ENCODE measurements around the gene TSPAN5.

TSPAN5 gene

DNA sequence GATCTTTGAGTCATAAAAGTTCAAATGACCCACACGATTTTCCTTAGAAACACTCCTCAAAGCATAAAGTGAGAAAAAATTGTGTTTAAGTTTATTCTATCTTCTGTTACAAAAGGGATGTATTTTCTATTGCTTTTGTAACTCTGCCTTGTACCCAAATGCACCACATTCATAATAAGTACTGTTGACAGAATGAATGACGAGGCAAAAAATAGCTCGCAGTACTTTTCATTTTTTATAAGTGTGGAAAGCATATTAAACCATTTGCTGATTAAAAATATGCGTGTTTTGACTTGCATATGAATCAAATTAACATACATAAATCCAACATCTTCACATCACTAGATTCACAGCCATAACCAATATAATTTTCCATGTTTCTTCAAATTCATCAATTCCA lies 11.2 kb upstream of the TSPAN5 start:
- DNase-seq (ENCODE audit: low read depth in 1 of 2, low spot score in 1 of 2), result no peak
- no peak for TF ChIP-seq JUND (IDR thresholded peaks at IDR 0.05; ENCODE audit: low read depth)
- in situ Hi-C loops (cut with HindIII; ENCODE audit: low pct_unique_long_range_greater_than_20kb, low sequenced_read_pairs), result no loop called here

- TF ChIP-seq JUND (IDR thresholded peaks at IDR 0.05; ENCODE audit: low read depth), result no peak
- in situ Hi-C loops (cut with HindIII; ENCODE audit: low pct_unique_long_range_greater_than_20kb, low sequenced_read_pairs), result no loop called here
These were observed 6.5 kb upstream of the TSPAN5 start for GRCh38 chr4:98664959-98665358.

DNA sequence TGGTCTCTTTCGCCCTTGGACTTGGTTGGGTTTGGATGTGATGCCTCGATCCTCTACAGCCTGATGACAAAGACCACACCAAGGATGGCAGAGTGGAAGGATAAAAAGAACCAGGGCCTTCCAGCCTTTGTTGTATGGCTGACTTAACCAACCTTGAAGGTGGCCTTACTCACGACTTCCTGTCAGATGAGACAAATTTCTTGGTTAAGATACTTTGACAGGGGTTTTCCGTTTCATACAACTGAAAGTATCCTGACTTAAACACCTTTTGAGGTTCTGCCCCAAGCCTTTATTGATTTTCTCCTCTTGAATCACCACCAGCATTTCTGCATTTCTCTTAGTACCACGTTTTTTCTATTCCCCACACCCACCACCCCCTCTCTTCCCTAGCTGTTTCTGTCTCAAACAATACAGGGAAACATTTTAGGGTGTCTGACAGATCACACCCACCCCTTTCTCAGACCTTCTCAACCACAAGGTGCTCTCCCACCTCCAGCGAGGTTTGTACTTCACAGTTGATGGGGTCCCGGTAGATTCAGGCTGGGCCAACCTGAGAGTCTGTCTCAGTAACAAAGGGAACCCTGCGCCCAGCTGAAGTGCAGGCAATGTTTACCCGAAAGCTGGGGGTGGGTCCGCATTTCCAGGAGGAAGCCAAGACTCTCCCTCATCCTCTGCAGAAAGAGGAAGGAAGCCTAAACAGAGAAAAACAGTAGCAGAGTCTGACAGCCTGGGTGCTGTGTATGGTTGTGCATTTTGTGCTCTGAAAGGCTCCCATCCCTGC lies 5.0 kb upstream of the TSPAN5 start:
- no peak for TF ChIP-seq JUND (IDR thresholded peaks at IDR 0.05; ENCODE audit: low read depth)
- in situ Hi-C loops (cut with HindIII; ENCODE audit: low pct_unique_long_range_greater_than_20kb, low sequenced_read_pairs), result no loop called here
- no peak for DNase-seq (ENCODE audit: low read depth in 1 of 2, low spot score in 1 of 2)

More at GRCh38 chr4:98664959-98665358, 6.5 kb upstream of the TSPAN5 start:
- DNase-seq (ENCODE audit: low read depth in 1 of 2, low spot score in 1 of 2), result no peak

- in situ Hi-C loops (cut with HindIII; ENCODE audit: low pct_unique_long_range_greater_than_20kb, low sequenced_read_pairs), result no loop called here
- no peak for TF ChIP-seq JUND (IDR thresholded peaks at IDR 0.05; ENCODE audit: low read depth)
- DNase-seq (ENCODE audit: low read depth in 1 of 2, low spot score in 1 of 2), result peak in 1 of 2 experiments; percentile 23
These were observed 4.3 kb upstream of the TSPAN5 start for GRCh38 chr4:98662626-98663225.

DNA sequence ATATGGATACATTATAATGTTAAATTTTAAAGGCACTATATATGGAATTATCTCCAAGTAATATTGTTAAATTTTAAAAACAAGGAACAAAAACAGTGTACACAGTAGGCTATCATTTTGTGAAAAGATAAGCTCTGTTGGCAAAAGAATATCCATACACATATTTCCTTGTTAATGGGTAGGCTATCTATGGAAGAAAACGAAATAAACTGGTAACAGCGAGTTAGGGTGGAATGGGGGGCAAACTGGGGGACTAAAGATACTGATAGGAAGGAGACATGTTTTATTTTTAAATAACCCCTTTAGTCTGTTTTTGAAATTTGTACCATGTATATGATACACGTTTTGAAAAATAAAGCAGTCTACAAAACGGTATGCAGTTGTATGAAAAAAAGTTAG lies 3.6 kb upstream of the TSPAN5 start:
- no peak for TF ChIP-seq JUND (IDR thresholded peaks at IDR 0.05; ENCODE audit: low read depth)
- DNase-seq (ENCODE audit: low read depth in 1 of 2, low spot score in 1 of 2), result no peak
- in situ Hi-C loops (cut with HindIII; ENCODE audit: low pct_unique_long_range_greater_than_20kb, low sequenced_read_pairs), result no loop called here

GRCh38 chr4:98661371-98662054 lies 3.1 kb upstream of the TSPAN5 start:
- TF ChIP-seq JUND (IDR thresholded peaks at IDR 0.05; ENCODE audit: low read depth), result no peak
- DNase-seq (ENCODE audit: low read depth in 1 of 2, low spot score in 1 of 2), result no peak
- in situ Hi-C loops (cut with HindIII; ENCODE audit: low pct_unique_long_range_greater_than_20kb, low sequenced_read_pairs), result no loop called here

- in situ Hi-C loops (cut with HindIII; ENCODE audit: low pct_unique_long_range_greater_than_20kb, low sequenced_read_pairs), result no loop called here
- DNase-seq (ENCODE audit: low read depth in 1 of 2, low spot score in 1 of 2), result peak in 1 of 2 experiments; percentile 12
- TF ChIP-seq JUND (IDR thresholded peaks at IDR 0.05; ENCODE audit: low read depth), result no peak
These were observed 1.5 kb upstream of the TSPAN5 start for GRCh38 chr4:98659741-98660462.

DNA sequence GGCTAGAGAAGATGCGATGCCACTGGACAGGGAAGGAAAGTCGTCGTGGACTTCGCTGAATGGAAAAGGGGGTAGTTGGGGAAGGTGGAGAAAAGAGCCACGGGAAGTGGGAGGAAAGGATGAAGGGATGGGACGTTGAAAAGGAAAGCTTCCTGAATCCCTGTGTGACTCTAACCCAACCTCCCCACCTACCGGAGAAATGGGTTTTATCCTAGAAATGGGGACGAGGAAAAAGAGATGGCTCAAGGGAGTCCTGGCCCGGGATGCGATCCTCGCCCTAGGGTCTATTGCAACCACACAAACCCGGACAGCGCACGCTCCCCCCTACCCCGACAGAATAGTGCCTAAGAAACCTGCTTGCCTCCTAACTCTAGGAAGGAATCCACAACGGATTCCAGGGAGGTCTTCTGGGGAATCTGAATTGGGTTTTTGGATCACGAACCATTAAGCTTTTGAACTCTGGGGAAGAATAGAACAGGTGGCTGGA lies 738 bp upstream of the TSPAN5 start:
- DNase-seq (ENCODE audit: low read depth in 1 of 2, low spot score in 1 of 2), result peak in 1 of 2 experiments; percentile 43
- in situ Hi-C loops (cut with HindIII; ENCODE audit: low pct_unique_long_range_greater_than_20kb, low sequenced_read_pairs), result no loop called here

DNA sequence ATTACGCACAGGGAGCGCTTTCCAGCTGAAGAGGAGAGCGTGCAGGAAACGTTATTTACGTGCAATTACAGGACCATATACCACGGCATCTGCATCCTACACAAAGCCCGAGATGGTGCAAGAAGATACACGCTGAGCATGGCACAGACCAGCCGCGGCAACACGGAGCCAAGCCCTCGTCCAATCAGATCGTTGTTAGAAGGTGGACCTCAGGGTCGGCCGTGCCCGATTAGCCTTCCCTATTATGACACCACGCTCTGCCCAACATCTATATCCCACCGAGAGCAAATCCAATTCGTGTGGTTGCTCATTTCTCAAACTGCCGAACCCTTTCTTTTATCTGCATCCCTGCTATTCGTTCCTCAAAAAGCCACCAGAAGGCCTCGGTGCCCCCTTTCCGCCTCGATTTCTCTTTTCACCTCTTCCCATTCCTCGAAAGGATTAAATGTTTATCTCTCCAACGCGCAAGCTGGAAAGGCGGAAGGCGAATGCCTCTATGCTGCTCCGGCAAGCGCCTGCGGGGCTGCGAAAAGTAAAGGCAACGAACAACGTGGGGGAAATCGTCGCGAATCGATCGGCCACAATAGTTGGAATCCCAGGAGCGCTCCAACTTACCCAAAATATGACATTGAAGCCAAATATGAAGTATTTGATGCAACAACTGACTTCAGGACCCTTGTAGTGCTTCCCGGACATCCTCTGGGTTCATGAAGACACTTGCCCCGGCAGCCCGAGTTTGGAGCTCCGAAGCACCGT lies 702 bp downstream of the TSPAN5 start:
- in situ Hi-C loops (cut with HindIII; ENCODE audit: low pct_unique_long_range_greater_than_20kb, low sequenced_read_pairs), result no loop called here
- peak; percentile 12 to 41 for DNase-seq (ENCODE audit: low read depth in 1 of 2, low spot score in 1 of 2)
- no peak for TF ChIP-seq JUND (IDR thresholded peaks at IDR 0.05; ENCODE audit: low read depth)

More for the DNA sequence above, 738 bp upstream of the TSPAN5 start:
- no peak for TF ChIP-seq JUND (IDR thresholded peaks at IDR 0.05; ENCODE audit: low read depth)

GRCh38 chr4:98656886-98657285 lies 1.5 kb downstream of the TSPAN5 start:
- in situ Hi-C loops (cut with HindIII; ENCODE audit: low pct_unique_long_range_greater_than_20kb, low sequenced_read_pairs), result no loop called here
- no peak for TF ChIP-seq JUND (IDR thresholded peaks at IDR 0.05; ENCODE audit: low read depth)

DNA sequence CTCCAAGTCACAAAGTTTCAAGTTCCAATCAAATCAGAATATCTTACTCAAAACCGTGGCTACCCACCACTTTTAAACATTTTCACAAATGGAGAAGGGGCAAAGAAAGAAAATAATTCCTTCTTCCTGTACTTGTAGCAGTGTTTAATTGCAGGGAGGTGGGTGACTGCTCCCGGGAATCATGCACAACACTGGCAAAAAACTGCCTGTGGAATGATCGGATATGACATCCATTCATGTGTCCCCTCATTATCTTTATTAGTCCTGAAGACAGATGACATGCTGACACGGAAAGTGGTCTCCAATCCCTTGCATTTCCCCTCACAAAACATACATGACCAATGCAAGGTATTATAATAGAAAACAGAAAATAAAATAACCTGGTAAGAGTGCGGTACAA lies 2.0 kb downstream of the TSPAN5 start:
- in situ Hi-C loops (cut with HindIII; ENCODE audit: low pct_unique_long_range_greater_than_20kb, low sequenced_read_pairs), result no loop called here
- TF ChIP-seq JUND (IDR thresholded peaks at IDR 0.05; ENCODE audit: low read depth), result no peak
- no peak for DNase-seq (ENCODE audit: low read depth in 1 of 2, low spot score in 1 of 2)

More at GRCh38 chr4:98656886-98657285, 1.5 kb downstream of the TSPAN5 start:
- no peak for DNase-seq (ENCODE audit: low read depth in 1 of 2, low spot score in 1 of 2)

Data from T47D (cell line).